IMR-90 (cell line): ENCODE results near the gene HUWE1. TPM values are rescaled to one million over a fixed set of nuclear protein-coding genes. Genes with fewer than 3 reads are reported as not detected.

Source experiments
- ATAC-seq: fragments of 200-7000 bp; cut with Tn5 transposase; 2 replicates; pipeline ENCODE4 v1.9.1; 2020; ENCODE audit warnings: low read depth, mild to moderate bottlenecking, moderate library complexity
- BruUV-seq: library from RNA; stranded (reverse); fragments of 400-500 nt; replicated peaks from 2 replicates; lab custom pipeline; 2021; lab: Mats Ljungman, UMichigan
- CTCF ChIA-PET: fragments of 300-600 bp; formaldehyde crosslinking; extraction: SDS; loops from one replicate; lab custom pipeline; 2021; ENCODE audit warnings: antibody characterized with exemption; lab: Yijun Ruan, JAX
- POLR2A ChIA-PET: fragments of 300-600 bp; sonication (Branson Sonifier 250); formaldehyde crosslinking; loops from one replicate; lab custom pipeline; 2022; ENCODE audit warnings: antibody characterized with exemption; ENCODE audit not compliant: unreplicated experiment; lab: Charles Lee
- DNase-seq: peaks from one replicate; pipeline ENCODE4 v3.0.0; 2013
- H2AFZ ChIP-seq: replicated peaks from 2 replicates; pipeline ENCODE3; 2013; ENCODE audit warnings: low read length, mild to moderate bottlenecking; ENCODE audit not compliant: poor library complexity
- H2AK5ac ChIP-seq: 2 replicates; pipeline ENCODE4 v1.6.1; 2013; ENCODE audit warnings: low read depth, low read length, inconsistent platforms
- H2AK9ac ChIP-seq: replicated peaks from 2 replicates; pipeline ENCODE3; 2013; ENCODE audit warnings: mild to moderate bottlenecking, low read depth, low read length, moderate library complexity; ENCODE audit not compliant: poor library complexity
- H2BK120ac ChIP-seq: 2 replicates; pipeline ENCODE4 v1.6.1; 2013; ENCODE audit warnings: low read depth, low read length, inconsistent platforms
- H2BK15ac ChIP-seq: 3 replicates; pipeline ENCODE4 v1.6.1; 2013; ENCODE audit warnings: low read depth, low read length, inconsistent platforms
- H2BK20ac ChIP-seq: 2 replicates; pipeline ENCODE4 v1.6.1; 2013; ENCODE audit warnings: low read depth, mild to moderate bottlenecking, inconsistent platforms, low read length, moderate library complexity
- H2BK5ac ChIP-seq: 2 replicates; pipeline ENCODE4 v1.6.1; 2013; ENCODE audit warnings: mild to moderate bottlenecking, low read depth, low read length, inconsistent platforms; ENCODE audit not compliant: poor library complexity, severe bottlenecking
- H3K14ac ChIP-seq: replicated peaks from 2 replicates; pipeline ENCODE4 v1.6.1; 2013; ENCODE audit warnings: low read depth, low read length, inconsistent platforms
- H3K18ac ChIP-seq: 2 replicates; pipeline ENCODE4 v1.6.1; 2013; ENCODE audit warnings: low read depth, low read length, control low read depth
- H3K23ac ChIP-seq: 2 replicates; pipeline ENCODE4 v1.6.1; 2013; ENCODE audit warnings: low read depth, low read length, inconsistent platforms
- H3K27ac ChIP-seq: 2 replicates; pipeline ENCODE4 v1.5.1; 2013; ENCODE audit warnings: mild to moderate bottlenecking, control low read depth, low read length; ENCODE audit not compliant: insufficient read depth
- H3K27me3 ChIP-seq: 2 replicates; pipeline ENCODE4 v1.6.1; 2013; ENCODE audit warnings: low read length; ENCODE audit not compliant: control insufficient read depth, insufficient read depth
- H3K36me3 ChIP-seq: 2 replicates; pipeline ENCODE4 v1.6.1; 2013; ENCODE audit warnings: low read length, mixed read lengths; ENCODE audit not compliant: control insufficient read depth, insufficient read depth
- H3K4ac ChIP-seq: 2 replicates; pipeline ENCODE4 v1.6.1; 2013; ENCODE audit warnings: low read depth, low read length, inconsistent platforms
- H3K4me1 ChIP-seq: 2 replicates; pipeline ENCODE4 v1.6.1; 2013; ENCODE audit warnings: low read length, mixed read lengths; ENCODE audit not compliant: control insufficient read depth, insufficient read depth
- H3K4me2 ChIP-seq: 2 replicates; pipeline ENCODE4 v1.6.1; 2013; ENCODE audit warnings: low read depth, mild to moderate bottlenecking, control low read depth, low read length, moderate library complexity
- H3K4me3 ChIP-seq: 2 replicates; pipeline ENCODE4 v1.5.1; 2013; ENCODE audit warnings: low read depth, mild to moderate bottlenecking, control low read depth, low read length, moderate library complexity; ENCODE audit not compliant: insufficient read depth
- H3K56ac ChIP-seq: 2 replicates; pipeline ENCODE4 v1.6.1; 2013; ENCODE audit warnings: low read length, inconsistent platforms; ENCODE audit not compliant: insufficient read depth; ENCODE audit errors: extremely low read depth
- H3K79me1 ChIP-seq, 2 experiments: 2 replicates each; pipeline ENCODE4 v1.6.1; 2013; ENCODE audit warnings: low read length in 2 of 2, inconsistent platforms in 1 of 2, low read depth in 1 of 2
- H3K9ac ChIP-seq: 2 replicates; pipeline ENCODE4 v1.6.1; 2013; ENCODE audit warnings: low read depth, low read length, control low read depth
- H3K9me1 ChIP-seq: 2 replicates; pipeline ENCODE4 v1.6.1; 2013; ENCODE audit warnings: low read length, inconsistent platforms; ENCODE audit not compliant: insufficient read depth
- H3K9me3 ChIP-seq: 2 replicates; pipeline ENCODE4 v1.6.1; 2013; ENCODE audit warnings: low read length; ENCODE audit not compliant: control insufficient read depth, insufficient read depth
- H4K20me1 ChIP-seq: 2 replicates; pipeline ENCODE4 v1.6.1; 2013; ENCODE audit warnings: low read length, inconsistent platforms; ENCODE audit not compliant: insufficient read depth
- H4K5ac ChIP-seq: 2 replicates; pipeline ENCODE4 v1.6.1; 2013; ENCODE audit warnings: mild to moderate bottlenecking, low read depth, low read length, control low read depth
- H4K8ac ChIP-seq, 2 experiments: 2 replicates each; pipeline ENCODE4 v1.6.1; 2013; ENCODE audit warnings: low read depth in 2 of 2, low read length in 2 of 2, control low read depth in 1 of 2, inconsistent platforms in 1 of 2
- H4K91ac ChIP-seq: 2 replicates; pipeline ENCODE4 v1.6.1; 2013; ENCODE audit warnings: low read depth, low read length, inconsistent platforms; ENCODE audit not compliant: insufficient read depth
- BHLHE40 ChIP-seq: fragments of 150-350 bp; IDR thresholded peaks from 2 replicates; pipeline ENCODE4 v1.6.1; 2016; ENCODE audit warnings: mild to moderate bottlenecking, low read depth, low read length
- CEBPB ChIP-seq: IDR thresholded peaks from 2 replicates; pipeline ENCODE4 v1.6.1; 2012; ENCODE audit warnings: low read depth, low read length, improper control_type of control experiment
- CHD1 ChIP-seq: IDR thresholded peaks from 2 replicates; pipeline ENCODE4 v1.6.1; 2012; ENCODE audit warnings: low read depth, low read length, improper control_type of control experiment
- CTCF ChIP-seq: conservative IDR thresholded peaks from 2 replicates; pipeline ENCODE4 v1.5.1; 2012; ENCODE audit warnings: mild to moderate bottlenecking, low read depth, low read length, improper control_type of control experiment
- FOS ChIP-seq: fragments of 150-350 bp; IDR thresholded peaks from 2 replicates; pipeline ENCODE4 v1.6.1; 2016; ENCODE audit warnings: low read depth, low read length
- MAZ ChIP-seq: IDR thresholded peaks from 2 replicates; pipeline ENCODE4 v1.6.1; 2012; ENCODE audit warnings: low read depth, mild to moderate bottlenecking, low read length, improper control_type of control experiment, moderate library complexity, borderline replicate concordance
- MXI1 ChIP-seq: IDR thresholded peaks from 2 replicates; pipeline ENCODE4 v1.6.1; 2012; ENCODE audit warnings: low read depth, mild to moderate bottlenecking, low read length, moderate library complexity, borderline replicate concordance
- NFE2L2 ChIP-seq: fragments of 150-350 bp; IDR thresholded peaks from 2 replicates; pipeline ENCODE4 v1.6.1; 2016; ENCODE audit warnings: low read depth, mild to moderate bottlenecking, low read length
- POLR2A ChIP-seq: IDR thresholded peaks from 2 replicates; pipeline ENCODE4 v1.6.1; 2012; ENCODE audit warnings: mild to moderate bottlenecking, low read depth, low read length
- RAD21 ChIP-seq: IDR thresholded peaks from 2 replicates; pipeline ENCODE4 v1.6.1; 2012; ENCODE audit warnings: low read length, improper control_type of control experiment
- RFX5 ChIP-seq: IDR thresholded peaks from 2 replicates; pipeline ENCODE4 v1.8.0; 2012; ENCODE audit warnings: low read depth, mild to moderate bottlenecking, low read length, moderate library complexity
- SMC3 ChIP-seq: fragments of 150-350 bp; IDR thresholded peaks from 2 replicates; pipeline ENCODE4 v1.6.1; 2016; ENCODE audit warnings: low read depth, mild to moderate bottlenecking, antibody characterized with exemption, low read length, moderate library complexity
- WGBS, 2 experiments: methylation state at CpG; one replicate each; pipeline versions ENCODE4 v1.1.5 to v1.1.7; 2013; ENCODE audit warnings: missing lambda C conversion rate in 2 of 2; ENCODE audit not compliant: insufficient read length in 1 of 2; ENCODE audit errors: extremely low coverage in 2 of 2; 5-methylcytosine and 5-hydroxymethylcytosine counted together
- dilution Hi-C: fragments of 300-500 bp; cut with HindIII; formaldehyde crosslinking; loops from one replicate; pipeline ENCODE4 v1.14.3; 2018; ENCODE audit warnings: low sequenced_read_pairs; ENCODE audit not compliant: unreplicated experiment
- in situ Hi-C: fragments of 300-500 bp; cut with MboI; formaldehyde crosslinking; loops from 3 replicates; pipeline ENCODE4 v1.14.3; 2019; ENCODE audit warnings: low sequenced_read_pairs, inconsistent platforms, mixed read lengths
- intact Hi-C: fragments of 100-400 bp; cut with micrococcal nuclease; formaldehyde crosslinking; loops from 2 replicates; pipeline ENCODE4 v1.10.0; 2022
- polyA plus RNA-seq, 3 experiments: library from polyadenylated mRNA; depleted of rRNA; stranded (reverse); fragments of >200 nt; gene quantifications; 2 replicates each; pipeline ENCODE4 v1.2.3, GENCODE V29; 2012; ENCODE audit warnings: low replicate concordance in 1 of 3
- total RNA-seq: library from RNA; depleted of rRNA; stranded (reverse); fragments of >200 nt; gene quantifications from 2 replicates; pipeline ENCODE4 v1.2.3, GENCODE V29; 2012
- TF ChIP-seq, protein P1 (sequence below): fragments of 150-350 bp; IDR thresholded peaks from 2 replicates; pipeline ENCODE4 v1.6.1; 2016; ENCODE audit warnings: low read depth, mild to moderate bottlenecking, low read length, moderate library complexity, borderline replicate concordance

The HUWE1 gene
- total and polyA plus RNA-seq, 2 of the 4 experiments (the other 2 are of a cell fraction), result 47.6 to 57.7 TPM

- no CpG with 5 or more reads among the region's 5 CpGs for WGBS, 2 experiments
- intact Hi-C loops, result no loop called here
- no peak overlapping the region for H2AFZ ChIP-seq
- no peak overlapping the region for H2BK120ac ChIP-seq
- no peak for TF ChIP-seq MAZ
- TF ChIP-seq FOS, result no peak
- no peak for TF ChIP-seq RFX5
- TF ChIP-seq RAD21, result no peak
- no peak for TF ChIP-seq POLR2A
- no peak for TF ChIP-seq CHD1
- no peak for TF ChIP-seq BHLHE40
- no peak for TF ChIP-seq NFE2L2
- TF ChIP-seq CEBPB, result no peak
- no peak for TF ChIP-seq CTCF
- no peak for TF ChIP-seq SMC3
- TF ChIP-seq MXI1, result no peak
- TF ChIP-seq, protein P1, sequence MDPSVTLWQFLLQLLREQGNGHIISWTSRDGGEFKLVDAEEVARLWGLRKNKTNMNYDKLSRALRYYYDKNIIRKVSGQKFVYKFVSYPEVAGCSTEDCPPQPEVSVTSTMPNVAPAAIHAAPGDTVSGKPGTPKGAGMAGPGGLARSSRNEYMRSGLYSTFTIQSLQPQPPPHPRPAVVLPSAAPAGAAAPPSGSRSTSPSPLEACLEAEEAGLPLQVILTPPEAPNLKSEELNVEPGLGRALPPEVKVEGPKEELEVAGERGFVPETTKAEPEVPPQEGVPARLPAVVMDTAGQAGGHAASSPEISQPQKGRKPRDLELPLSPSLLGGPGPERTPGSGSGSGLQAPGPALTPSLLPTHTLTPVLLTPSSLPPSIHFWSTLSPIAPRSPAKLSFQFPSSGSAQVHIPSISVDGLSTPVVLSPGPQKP, result no peak
- H3K36me3 ChIP-seq, result peaks cover 33% of the 10 kb centered on the region
- H2AK9ac ChIP-seq, result no peak overlapping the region
- H4K5ac ChIP-seq, result no peak overlapping the region
- H3K4me1 ChIP-seq, result no peaks in the 10 kb centered on the region
- H3K27ac ChIP-seq, result no peak overlapping the region
- CTCF ChIA-PET, result no interaction called here
- no peak overlapping the region for H3K23ac ChIP-seq
- H3K4me2 ChIP-seq, result no peak overlapping the region
- no peak overlapping the region for H2AK5ac ChIP-seq
- dilution Hi-C loops, result no loop called here
- H3K9me3 ChIP-seq, result no peaks in the 10 kb centered on the region
- no peak overlapping the region for H3K18ac ChIP-seq
- no peak overlapping the region for H2BK15ac ChIP-seq
- no peaks in the 10 kb centered on the region for H4K20me1 ChIP-seq
- no peak overlapping the region for H2BK20ac ChIP-seq
- no peak overlapping the region for H2BK5ac ChIP-seq
- H3K9ac ChIP-seq, result no peak overlapping the region
- H3K79me1 ChIP-seq, result peaks cover 4% of the 10 kb centered on the region in 2 experiments; a peak in 2 of 4 replicates
- H3K4ac ChIP-seq, result no peak overlapping the region
- H3K4me3 ChIP-seq, result no peak overlapping the region
- DNase-seq (no peak), ATAC-seq (no peak)
- H3K14ac ChIP-seq, result no peak overlapping the region
- POLR2A ChIA-PET, result no interaction called here
- H3K56ac ChIP-seq, result no peak overlapping the region
- H4K8ac ChIP-seq, result no peak overlapping the region
- 0 out of 2 replicates have a peak, but pooled peaks cover 3% of the 10 kb centered on the region for H3K9me1 ChIP-seq
- H3K27me3 ChIP-seq, result peaks cover 3% of the 10 kb centered on the region
- in situ Hi-C loops, result no loop called here
- no TSS peak for BruUV-seq
- no peak overlapping the region for H4K91ac ChIP-seq
Observed at GRCh38 chrX:53587795-53588420, 98.6 kb downstream of the HUWE1 start.
